OCI-LY7 (cell line): ENCODE results near the gene CFL2. TPM values are rescaled to one million over a fixed set of nuclear protein-coding genes. Genes with fewer than 3 reads are reported as not detected.
"Not testable (repeated sequence)": the region's sequence is repeated elsewhere in the genome, so short reads cannot be mapped to it uniquely, and the experiment has no call there.

ENCODE experiments used
- BruUV-seq: library from RNA; stranded (reverse); fragments of 400-500 nt; replicated peaks from 2 replicates; lab custom pipeline; 2021; lab: Mats Ljungman, UMichigan
- CTCF ChIA-PET: fragments of 300-600 bp; sonication (Branson Sonifier 250); formaldehyde crosslinking; loops from one replicate; lab custom pipeline; 2022; ENCODE audit warnings: antibody characterized with exemption; ENCODE audit not compliant: unreplicated experiment; lab: Charles Lee
- POLR2A ChIA-PET: fragments of 300-600 bp; sonication (Branson Sonifier 250); formaldehyde crosslinking; loops from one replicate; lab custom pipeline; 2022; ENCODE audit warnings: antibody characterized with exemption; lab: Charles Lee
- DNase-seq: peaks from one replicate; pipeline ENCODE4 v3.0.0-alpha.2; 2015; ENCODE audit warnings: low spot score
- H2AFZ ChIP-seq: fragments of 200-600 bp; sonication (generic), shearing (Covaris generic); 2 replicates; pipeline ENCODE4 v1.6.1; 2014; ENCODE audit warnings: mild to moderate bottlenecking, antibody characterized with exemption, low read length, moderate library complexity
- H3K27ac ChIP-seq: fragments of 200-600 bp; sonication (generic); 2 replicates; pipeline ENCODE4 v1.5.1; 2014; ENCODE audit warnings: mixed run types, low read depth, mild to moderate bottlenecking, moderate library complexity, low read length, inconsistent platforms; ENCODE audit not compliant: poor library complexity, severe bottlenecking
- H3K36me3 ChIP-seq: fragments of 200-600 bp; sonication (generic); 2 replicates; pipeline ENCODE4 v1.6.1; 2014; ENCODE audit warnings: mild to moderate bottlenecking, antibody characterized with exemption, low read length, moderate library complexity, mixed read lengths; ENCODE audit not compliant: insufficient read depth
- H3K4me1 ChIP-seq: fragments of 200-600 bp; sonication (generic); 2 replicates; pipeline ENCODE4 v1.5.1; 2014; ENCODE audit warnings: mild to moderate bottlenecking, low read length; ENCODE audit not compliant: insufficient read depth, poor library complexity, severe bottlenecking
- H3K4me2 ChIP-seq: fragments of 200-600 bp; sonication (generic); 2 replicates; pipeline ENCODE4 v1.6.1; 2014; ENCODE audit warnings: mild to moderate bottlenecking, low read length
- H3K4me3 ChIP-seq: fragments of 200-600 bp; sonication (generic); 2 replicates; pipeline ENCODE4 v1.5.1; 2014; ENCODE audit warnings: mild to moderate bottlenecking, low read depth, low read length; ENCODE audit not compliant: poor library complexity, severe bottlenecking
- H3K79me2 ChIP-seq: fragments of 200-600 bp; sonication (generic); 2 replicates; pipeline ENCODE4 v1.6.1; 2016; ENCODE audit warnings: low read depth, mild to moderate bottlenecking, low read length, moderate library complexity, mixed read lengths; ENCODE audit not compliant: insufficient read depth
- H3K9me2 ChIP-seq: fragments of 200-600 bp; sonication (generic); 2 replicates; pipeline ENCODE4 v1.6.1; 2016; ENCODE audit warnings: mild to moderate bottlenecking, low read length, mixed read lengths; ENCODE audit not compliant: insufficient read depth
- H3K9me3 ChIP-seq: fragments of 200-600 bp; sonication (generic); 2 replicates; pipeline ENCODE4 v1.6.1; 2014; ENCODE audit warnings: mild to moderate bottlenecking, mixed run types, low read length, mixed read lengths
- H4K20me1 ChIP-seq: fragments of 200-600 bp; sonication (generic); 2 replicates; pipeline ENCODE4 v1.6.1; 2014; ENCODE audit warnings: mild to moderate bottlenecking, antibody characterized with exemption, low read length, moderate library complexity, mixed read lengths; ENCODE audit not compliant: insufficient read depth
- EZH2phosphoT487 ChIP-seq: fragments of 200-600 bp; sonication (generic); IDR thresholded peaks from 2 replicates; pipeline ENCODE4 v1.6.1; 2018; ENCODE audit warnings: low read depth, borderline replicate concordance, mild to moderate bottlenecking, mixed run types, antibody characterized with exemption, low read length, moderate library complexity, mixed read lengths
- intact Hi-C: fragments of 100-400 bp; cut with micrococcal nuclease; formaldehyde crosslinking; loops from one replicate; pipeline ENCODE4 v1.10.0; 2022; ENCODE audit not compliant: unreplicated experiment
- total RNA-seq, 2 experiments: library from RNA; depleted of rRNA in 1 of 2; stranded (reverse); fragments of >200 nt in 1 of 2; shearing (Covaris generic) in 1 of 2; gene quantifications; 2 replicates each; pipeline ENCODE4 v1.2.3, GENCODE V29; 2014 to 2022
- TF ChIP-seq, protein P1 (sequence below): fragments of 200-600 bp; sonication (generic); conservative IDR thresholded peaks from 2 replicates; pipeline ENCODE4 v1.5.1; 2014; ENCODE audit warnings: mild to moderate bottlenecking, antibody characterized with exemption, low read length, moderate library complexity, mixed read lengths

The CFL2 gene
- total RNA-seq, 2 experiments from 2014 or later, result 7.1 to 24.7 TPM

DNA sequence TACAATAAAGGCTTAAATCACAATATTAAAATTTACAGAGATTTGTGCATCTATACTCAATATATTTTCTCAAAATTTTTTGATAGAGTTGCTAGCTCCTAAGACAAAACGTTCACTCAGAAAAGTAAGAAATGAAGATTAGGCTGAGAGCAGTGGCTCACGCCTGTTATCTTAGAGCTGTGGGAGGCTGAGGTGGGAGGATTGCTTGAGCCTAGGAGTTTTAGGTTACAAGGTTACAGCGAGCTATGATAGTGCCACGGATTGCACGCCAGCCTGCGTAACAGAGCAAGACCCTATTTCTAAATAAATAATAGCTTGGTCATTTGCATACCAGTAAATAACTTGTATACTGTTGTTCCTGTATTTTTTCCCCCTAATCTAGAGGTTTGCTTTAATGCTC is 35.0 kb upstream of the CFL2 start:
- DNase-seq, result no peak
- BruUV-seq, result no TSS peak
- H3K4me2 ChIP-seq, result no peak overlapping the region
- POLR2A ChIA-PET, result interaction anchor here (0.5 to 1.3 kb wide), 8 partner anchors 10 to 1572 kb away, joined by 3 to 4 read pairs (median 4); no protein-coding TSS in a partner anchor
- no peak overlapping the region for H3K27ac ChIP-seq
- H3K79me2 ChIP-seq, result no peaks in the 10 kb centered on the region
- no peaks in the 10 kb centered on the region for H3K9me2 ChIP-seq
- H3K36me3 ChIP-seq, result peaks cover 30% of the 10 kb centered on the region
- intact Hi-C loops, result no loop called here
- no peak overlapping the region for H2AFZ ChIP-seq
- H3K4me1 ChIP-seq, result no peaks in the 10 kb centered on the region
- no peaks in the 10 kb centered on the region for H3K9me3 ChIP-seq
- TF ChIP-seq, protein P1, sequence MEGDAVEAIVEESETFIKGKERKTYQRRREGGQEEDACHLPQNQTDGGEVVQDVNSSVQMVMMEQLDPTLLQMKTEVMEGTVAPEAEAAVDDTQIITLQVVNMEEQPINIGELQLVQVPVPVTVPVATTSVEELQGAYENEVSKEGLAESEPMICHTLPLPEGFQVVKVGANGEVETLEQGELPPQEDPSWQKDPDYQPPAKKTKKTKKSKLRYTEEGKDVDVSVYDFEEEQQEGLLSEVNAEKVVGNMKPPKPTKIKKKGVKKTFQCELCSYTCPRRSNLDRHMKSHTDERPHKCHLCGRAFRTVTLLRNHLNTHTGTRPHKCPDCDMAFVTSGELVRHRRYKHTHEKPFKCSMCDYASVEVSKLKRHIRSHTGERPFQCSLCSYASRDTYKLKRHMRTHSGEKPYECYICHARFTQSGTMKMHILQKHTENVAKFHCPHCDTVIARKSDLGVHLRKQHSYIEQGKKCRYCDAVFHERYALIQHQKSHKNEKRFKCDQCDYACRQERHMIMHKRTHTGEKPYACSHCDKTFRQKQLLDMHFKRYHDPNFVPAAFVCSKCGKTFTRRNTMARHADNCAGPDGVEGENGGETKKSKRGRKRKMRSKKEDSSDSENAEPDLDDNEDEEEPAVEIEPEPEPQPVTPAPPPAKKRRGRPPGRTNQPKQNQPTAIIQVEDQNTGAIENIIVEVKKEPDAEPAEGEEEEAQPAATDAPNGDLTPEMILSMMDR, result no peak
- no peak for TF ChIP-seq EZH2phosphoT487
- no peaks in the 10 kb centered on the region for H4K20me1 ChIP-seq
- CTCF ChIA-PET, result no interaction called here
- no peak overlapping the region for H3K4me3 ChIP-seq

DNA sequence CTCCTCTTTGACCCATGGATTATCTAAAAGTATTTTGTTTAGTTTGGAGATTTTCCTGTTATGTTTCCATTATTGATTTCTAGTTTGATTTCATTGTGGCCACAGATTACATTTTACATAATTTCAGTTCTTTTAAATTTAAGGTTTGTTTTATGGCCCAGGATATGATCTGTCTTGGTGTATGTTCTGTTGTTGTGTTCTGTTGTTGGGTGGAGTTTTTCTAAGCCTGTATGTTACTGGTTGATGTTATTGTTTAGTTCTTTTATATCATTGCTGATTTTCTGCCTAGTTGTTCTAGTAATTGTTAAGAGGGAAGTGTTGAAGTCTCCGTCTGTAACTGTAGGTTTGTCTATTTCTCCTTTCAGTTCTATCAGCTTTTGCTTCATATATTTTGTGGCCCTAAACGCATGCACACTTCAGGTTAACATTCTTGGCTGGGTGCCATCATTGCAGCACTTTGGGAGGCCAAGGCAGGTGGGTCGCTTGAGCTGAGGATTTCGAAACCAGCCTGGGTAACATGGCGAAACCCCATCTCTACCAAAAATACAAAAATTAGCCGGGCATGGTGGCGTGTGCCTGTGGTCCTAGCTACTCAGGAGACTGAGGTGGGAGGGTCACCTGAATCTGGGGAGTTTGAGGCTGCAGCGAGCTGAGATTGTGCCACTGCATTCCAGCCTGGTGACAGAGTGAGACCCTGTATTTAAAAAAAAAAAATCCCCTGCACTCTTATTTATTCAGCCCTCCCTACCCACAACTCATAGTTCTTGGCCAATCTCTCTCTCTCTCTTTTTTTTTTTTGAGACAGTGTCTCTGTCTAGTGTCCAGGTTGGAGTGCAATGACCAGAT is 28.1 kb upstream of the CFL2 start:
- TF ChIP-seq, protein P1, result no peak
- no peak for TF ChIP-seq EZH2phosphoT487
- CTCF ChIA-PET, result no interaction called here
- intact Hi-C loops, result no loop called here

DNA sequence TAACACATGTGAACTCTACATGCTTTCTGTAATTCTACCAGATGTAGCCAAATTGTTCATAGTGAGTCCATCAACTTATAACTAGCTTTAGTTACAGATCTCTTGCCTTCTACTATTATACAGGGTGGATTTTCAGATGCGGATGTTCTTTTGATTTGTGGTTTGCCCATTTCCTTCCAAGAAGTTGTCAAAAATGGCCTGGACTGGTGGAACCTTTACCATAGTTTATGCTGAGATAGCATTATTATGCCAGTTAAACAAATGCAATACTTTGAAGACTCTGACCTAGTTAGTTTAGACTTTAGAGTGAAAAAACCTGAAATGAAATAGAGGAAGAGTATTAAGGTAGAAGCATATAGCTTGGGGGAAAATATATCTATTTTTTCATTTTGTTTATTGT is 27.4 kb upstream of the CFL2 start:
- H3K79me2 ChIP-seq, result no peaks in the 10 kb centered on the region
- H3K4me3 ChIP-seq, result no peak overlapping the region
- no peaks in the 10 kb centered on the region for H3K9me3 ChIP-seq
- H4K20me1 ChIP-seq, result no peaks in the 10 kb centered on the region
- intact Hi-C loops, result no loop called here
- ChIA-PET CTCF (no interaction called here), POLR2A (interaction anchor here (1.0 to 1.1 kb wide), 2 partner anchors 67 to 114 kb away, joined by 3 read pairs; no protein-coding TSS in a partner anchor)
- no TSS peak for BruUV-seq
- no peak for TF ChIP-seq EZH2phosphoT487
- TF ChIP-seq, protein P1, result no peak
- no peaks in the 10 kb centered on the region for H3K9me2 ChIP-seq
- no peak for DNase-seq
- H3K4me2 ChIP-seq, result no peak overlapping the region
- no peak overlapping the region for H3K27ac ChIP-seq
- H3K4me1 ChIP-seq, result peaks cover 4% of the 10 kb centered on the region
- no peaks in the 10 kb centered on the region for H3K36me3 ChIP-seq
- H2AFZ ChIP-seq, result no peak overlapping the region

More for the DNA sequence above, 28.1 kb upstream of the CFL2 start:
- Histone ChIP-seq H3K27ac (no peak overlapping the region), H3K79me2 (no peaks in the 10 kb centered on the region), H3K36me3 (no peaks in the 10 kb centered on the region), H3K4me1 (peaks cover 4% of the 10 kb centered on the region), H3K4me2 (no peak overlapping the region), H3K9me2 (no peaks in the 10 kb centered on the region), H2AFZ (no peak overlapping the region), H4K20me1 (no peaks in the 10 kb centered on the region), H3K4me3 (no peak overlapping the region), H3K9me3 (no peaks in the 10 kb centered on the region)
- POLR2A ChIA-PET, result interaction anchor here (0.7 to 1.1 kb wide), 5 partner anchors 11 to 225 kb away, joined by 3 to 4 read pairs (median 3); no protein-coding TSS in a partner anchor
- BruUV-seq, result no TSS peak
- no peak for DNase-seq

DNA sequence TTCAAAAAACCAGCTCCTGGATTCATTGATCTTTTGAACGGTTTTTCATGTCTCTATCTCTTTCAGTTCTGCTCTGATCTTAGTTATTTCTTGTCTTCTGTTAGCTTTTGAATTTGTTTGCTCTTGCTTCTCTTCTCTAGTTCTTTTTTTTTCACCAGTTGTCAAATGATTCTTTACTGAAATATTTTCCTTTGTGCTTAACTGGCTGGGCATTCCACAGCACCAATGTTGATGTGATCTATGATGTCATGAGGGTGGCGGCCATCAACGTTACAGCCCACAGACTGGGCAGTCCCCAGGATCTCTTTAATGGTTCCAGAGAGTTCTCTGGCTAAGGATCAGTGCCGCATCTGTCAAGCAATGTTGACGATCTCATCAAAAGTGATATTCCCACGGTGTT is 25.7 kb upstream of the CFL2 start:
- H3K9me2 ChIP-seq, H3K27ac ChIP-seq, CTCF ChIA-PET, H4K20me1 ChIP-seq, DNase-seq, H2AFZ ChIP-seq, H3K4me1 ChIP-seq, H3K79me2 ChIP-seq, H3K4me2 ChIP-seq, POLR2A ChIA-PET, intact Hi-C loops, H3K9me3 ChIP-seq, BruUV-seq, H3K36me3 ChIP-seq, H3K4me3 ChIP-seq: not testable (repeated sequence)
